Activated T-cell treated with anti-CD3 and anti-CD28 coated beads, Interleukin-2, amount 50 U/mL, for 48 hours (primary cell): ENCODE results near the gene KCNV2.
"Not testable (repeated sequence)": the region's sequence is repeated elsewhere in the genome, so short reads cannot be mapped to it uniquely, and the experiment has no call there.

ENCODE experiments used
- DNase-seq, 2 experiments: peaks; one replicate each; pipeline ENCODE4 v3.0.0-alpha.2; 2020

KCNV2 gene

GRCh38 chr9:2717385-2717784 lies at the start of gene KCNV2:
Gene KCNV2 (plus strand): TSS chr9:2717510. CDS start chr9:2717740, 230 bp downstream.
- DNase-seq: no peak

- DNase-seq: no peak
Observed at GRCh38 chr9:2673161-2673560, 44.1 kb upstream of the KCNV2 start.

- no peak for DNase-seq
Observed at GRCh38 chr9:2674141-2674824, 43.0 kb upstream of the KCNV2 start.

- DNase-seq: no peak
Observed at GRCh38 chr9:2675834-2676233, 41.5 kb upstream of the KCNV2 start.

- DNase-seq: no peak
Observed at GRCh38 chr9:2676466-2676865, 40.8 kb upstream of the KCNV2 start.

GRCh38 chr9:2677915-2678889 lies 39.1 kb upstream of the KCNV2 start:
- no peak for DNase-seq

GRCh38 chr9:2679011-2679410 lies 38.3 kb upstream of the KCNV2 start:
- DNase-seq: no peak

GRCh38 chr9:2681981-2682380 lies 35.3 kb upstream of the KCNV2 start:
- no peak for DNase-seq

GRCh38 chr9:2686911-2687310 lies 30.4 kb upstream of the KCNV2 start:
- no peak for DNase-seq

- no peak for DNase-seq
Observed at GRCh38 chr9:2688636-2689035, 28.7 kb upstream of the KCNV2 start.

GRCh38 chr9:2691212-2691611 lies 26.1 kb upstream of the KCNV2 start:
- no peak for DNase-seq

GRCh38 chr9:2691626-2692025 lies 25.7 kb upstream of the KCNV2 start:
- DNase-seq: no peak

GRCh38 chr9:2693056-2693455 lies 24.3 kb upstream of the KCNV2 start:
- DNase-seq: no peak

GRCh38 chr9:2697492-2697891 lies 19.8 kb upstream of the KCNV2 start:
- DNase-seq: no peak

- no peak for DNase-seq
Observed at GRCh38 chr9:2700398-2700797, 16.9 kb upstream of the KCNV2 start.

GRCh38 chr9:2700909-2701550 lies 16.3 kb upstream of the KCNV2 start:
- no peak for DNase-seq

- DNase-seq: no peak
Observed at GRCh38 chr9:2704504-2704903, 12.8 kb upstream of the KCNV2 start.

GRCh38 chr9:2707256-2707655 lies 10.1 kb upstream of the KCNV2 start:
- not testable (repeated sequence) for DNase-seq

GRCh38 chr9:2709645-2710101 lies 7.6 kb upstream of the KCNV2 start:
- DNase-seq: no peak

- DNase-seq: no peak
Observed at GRCh38 chr9:2711716-2712115, 5.6 kb upstream of the KCNV2 start.

- no peak for DNase-seq
Observed at GRCh38 chr9:2718001-2718697, 839 bp downstream of the KCNV2 start.

- DNase-seq: no peak
Observed at GRCh38 chr9:2718698-2719033, 1.4 kb downstream of the KCNV2 start.

- no peak for DNase-seq
Observed at GRCh38 chr9:2720179-2720654, 2.9 kb downstream of the KCNV2 start.
